ENCODE measurements around the gene ZNF287. TPM values are rescaled to one million over a fixed set of nuclear protein-coding genes. Genes with fewer than 3 reads are reported as not detected.

ZNF287 gene
- total and polyA plus RNA-seq, 10 donors: 5.1 to 12.2 (median 8.8) TPM

DNA sequence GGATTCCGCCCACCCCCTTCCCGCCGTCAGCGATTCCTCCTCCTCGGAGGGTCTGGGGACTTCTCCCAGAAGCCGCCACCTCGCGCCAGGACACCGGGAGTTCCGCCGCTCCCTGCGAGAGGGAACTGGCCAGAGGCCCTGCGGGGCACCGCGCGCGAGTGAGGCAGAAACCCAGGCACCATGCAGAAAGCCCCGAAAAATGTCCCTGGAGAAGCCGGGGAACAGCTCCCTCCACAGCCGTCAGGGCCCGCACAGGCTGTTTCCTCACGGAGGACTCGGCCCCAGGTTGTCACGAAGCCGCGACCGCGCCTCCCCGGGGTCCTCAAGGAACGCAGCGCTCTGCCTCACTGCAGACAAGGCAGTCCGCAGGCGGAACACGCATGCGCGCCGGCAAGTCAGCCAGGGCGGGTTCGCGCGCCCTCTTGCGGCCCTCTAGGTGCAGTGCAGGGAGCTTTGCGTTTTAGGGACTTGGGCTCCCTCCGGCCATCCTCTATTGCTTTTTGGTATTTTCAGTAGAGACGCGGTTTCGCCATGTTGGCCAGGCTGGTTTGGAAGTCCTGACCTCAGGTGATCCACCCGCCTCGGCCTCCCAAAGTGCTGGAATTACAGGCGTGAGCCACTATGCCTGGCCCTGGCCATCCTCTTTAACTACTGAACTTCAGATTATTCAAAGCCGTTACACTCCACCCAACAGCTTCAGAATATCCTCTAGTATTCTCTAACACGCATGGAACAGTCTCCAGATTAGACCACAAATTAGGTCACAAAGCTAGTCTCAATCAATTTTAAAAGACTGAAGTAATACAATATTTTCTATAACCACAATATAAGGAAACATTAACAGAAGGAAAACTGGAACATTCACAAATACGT lies 20.3 kb upstream of the ZNF287 start:
- intact Hi-C loops (cut with DNase I; ENCODE audit: low total_unique reads): loop anchor here (5.0 kb wide), 1 partner anchor 52 kb away; no protein-coding TSS in a partner anchor
- Histone ChIP-seq H3K4me3 (peak overlapping the region; percentile 37 to 79 (median 54)), H3K27ac (peak overlapping the region in 6 of 8 donors; percentile 9 to 74 (median 61)), H3K9me3 (no peaks in the 10 kb centered on the region), H3K36me3 (no peaks in the 10 kb centered on the region), H3K27me3 (replicated peaks in 1 of 7) (peaks cover 0 to 33% (median 0%) of the 10 kb centered on the region in 7 donors), H3K4me1 (peaks cover 0 to 23% (median 16%) of the 10 kb centered on the region in 6 donors)
- peak; percentile 99 for DNase-seq
- TF ChIP-seq, protein P1, sequence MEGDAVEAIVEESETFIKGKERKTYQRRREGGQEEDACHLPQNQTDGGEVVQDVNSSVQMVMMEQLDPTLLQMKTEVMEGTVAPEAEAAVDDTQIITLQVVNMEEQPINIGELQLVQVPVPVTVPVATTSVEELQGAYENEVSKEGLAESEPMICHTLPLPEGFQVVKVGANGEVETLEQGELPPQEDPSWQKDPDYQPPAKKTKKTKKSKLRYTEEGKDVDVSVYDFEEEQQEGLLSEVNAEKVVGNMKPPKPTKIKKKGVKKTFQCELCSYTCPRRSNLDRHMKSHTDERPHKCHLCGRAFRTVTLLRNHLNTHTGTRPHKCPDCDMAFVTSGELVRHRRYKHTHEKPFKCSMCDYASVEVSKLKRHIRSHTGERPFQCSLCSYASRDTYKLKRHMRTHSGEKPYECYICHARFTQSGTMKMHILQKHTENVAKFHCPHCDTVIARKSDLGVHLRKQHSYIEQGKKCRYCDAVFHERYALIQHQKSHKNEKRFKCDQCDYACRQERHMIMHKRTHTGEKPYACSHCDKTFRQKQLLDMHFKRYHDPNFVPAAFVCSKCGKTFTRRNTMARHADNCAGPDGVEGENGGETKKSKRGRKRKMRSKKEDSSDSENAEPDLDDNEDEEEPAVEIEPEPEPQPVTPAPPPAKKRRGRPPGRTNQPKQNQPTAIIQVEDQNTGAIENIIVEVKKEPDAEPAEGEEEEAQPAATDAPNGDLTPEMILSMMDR (IDR thresholded peaks at IDR 0.05 in 8 of 11, conservative IDR thresholded peaks at IDR 0.05 in 3 of 11): peak; percentile 87 to 99 (median 99)
- TF ChIP-seq POLR2AphosphoS5 (IDR thresholded peaks at IDR 0.05): peak; percentile 77 to 89 (median 84)
- TF ChIP-seq POLR2A (IDR thresholded peaks at IDR 0.05): no peak
- WGBS, 5 donors: 5 to 9% (median 6%) methylated on average over 33 to 53 of the region's 53 CpGs

DNA sequence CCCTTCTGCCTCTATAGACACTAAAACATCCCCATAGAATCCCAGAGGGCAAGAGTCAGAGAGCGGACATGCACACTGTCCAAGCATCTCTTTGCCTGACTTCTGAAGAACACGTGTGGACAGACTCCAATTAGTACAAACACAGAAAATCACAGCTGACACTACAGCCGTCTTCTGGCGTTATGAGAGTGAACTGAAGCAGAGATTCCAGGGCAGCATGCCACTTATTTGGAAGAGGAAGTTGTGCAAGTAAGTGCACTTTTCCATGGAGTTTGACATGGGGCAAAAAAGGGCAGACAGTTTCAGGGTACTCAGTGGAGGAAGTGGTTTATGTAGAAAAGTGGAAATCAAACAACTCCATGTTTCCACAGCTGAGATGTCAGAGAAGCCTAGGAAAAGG lies 16.8 kb upstream of the ZNF287 start:
- 29 to 46% (median 39%) methylated on average over 4 of the region's 4 CpGs for WGBS, 5 donors

DNA sequence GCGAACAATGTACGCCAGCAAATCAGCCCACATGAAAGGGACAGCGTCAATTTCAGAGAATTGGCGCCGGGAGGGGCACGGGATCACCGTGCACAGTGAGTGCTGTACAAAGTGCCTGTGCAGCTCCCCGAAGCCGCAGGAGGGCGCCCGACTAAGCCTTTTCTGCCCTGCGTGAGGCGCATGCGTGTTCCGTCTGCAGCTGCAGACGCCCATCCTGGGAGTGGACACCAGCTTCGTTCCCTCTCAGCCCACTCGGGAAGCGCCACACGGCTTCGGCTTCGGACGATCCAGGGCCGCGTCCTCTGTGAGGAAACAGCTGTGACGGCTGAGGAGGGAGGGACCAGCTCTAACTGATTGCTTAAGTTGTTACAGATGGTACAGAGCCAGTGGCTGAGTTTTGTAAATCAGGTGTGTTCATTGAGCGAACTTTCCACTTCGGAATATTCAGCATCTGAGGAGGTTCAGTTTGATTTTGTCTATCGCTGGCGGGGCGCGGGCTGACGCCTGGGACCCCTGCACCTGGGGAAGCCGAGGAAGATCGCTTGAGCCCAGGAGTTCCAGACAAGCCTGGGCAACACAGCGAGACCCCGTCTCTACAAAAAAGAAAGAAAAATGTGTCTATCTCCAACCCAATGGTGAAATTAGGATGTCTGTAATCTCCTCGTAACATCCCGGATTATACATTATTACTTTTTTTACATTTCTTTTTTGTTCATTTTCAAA lies 15.4 kb upstream of the ZNF287 start:
- Histone ChIP-seq H3K9me3 (no peaks in the 10 kb centered on the region), H3K4me3 (peak overlapping the region in 6 of 8 donors; percentile 15 to 64 (median 23)), H3K27me3 (replicated peaks in 1 of 7) (peaks cover 0 to 41% (median 0%) of the 10 kb centered on the region in 7 donors), H3K36me3 (no peaks in the 10 kb centered on the region), H3K27ac (peak overlapping the region in 6 of 8 donors; percentile 24 to 58 (median 48)), H3K4me1 (peaks cover 0 to 27% (median 21%) of the 10 kb centered on the region in 6 donors)
- intact Hi-C loops (cut with DNase I; ENCODE audit: low total_unique reads): no loop called here
- TF ChIP-seq POLR2A (IDR thresholded peaks at IDR 0.05) (no peak), POLR2AphosphoS5 (IDR thresholded peaks at IDR 0.05) (peak; percentile 80 to 86 (median 82))
- TF ChIP-seq, protein P1 (IDR thresholded peaks at IDR 0.05 in 8 of 11, conservative IDR thresholded peaks at IDR 0.05 in 3 of 11): peak; percentile 51 to 96 (median 91)
- peak; percentile 95 for DNase-seq
- WGBS, 5 donors: 13 to 16% (median 15%) methylated on average over 39 of the region's 39 CpGs

More for the DNA sequence above, 16.8 kb upstream of the ZNF287 start:
- peaks cover 0 to 42% (median 0%) of the 10 kb centered on the region in 7 donors for H3K27me3 ChIP-seq (replicated peaks in 1 of 7)
- no peak overlapping the region for H3K4me3 ChIP-seq
- no peak for TF ChIP-seq POLR2A (IDR thresholded peaks at IDR 0.05)
- TF ChIP-seq POLR2AphosphoS5 (IDR thresholded peaks at IDR 0.05): no peak
- TF ChIP-seq, protein P1 (IDR thresholded peaks at IDR 0.05 in 8 of 11, conservative IDR thresholded peaks at IDR 0.05 in 3 of 11): no peak
- H3K9me3 ChIP-seq: no peaks in the 10 kb centered on the region
- no peak overlapping the region for H3K27ac ChIP-seq
- no peak for DNase-seq
- H3K36me3 ChIP-seq: no peaks in the 10 kb centered on the region
- intact Hi-C loops (cut with DNase I; ENCODE audit: low total_unique reads): loop anchor here (5.0 kb wide), 1 partner anchor 48 kb away; no protein-coding TSS in a partner anchor
- peaks cover 0 to 30% (median 23%) of the 10 kb centered on the region in 6 donors for H3K4me1 ChIP-seq
